HepG2 (cell line): ENCODE measurements around the gene EFS. TPM values are rescaled to one million over a fixed set of nuclear protein-coding genes. Genes with fewer than 3 reads are reported as not detected.

ENCODE experiments used
- AGO2 ChIP-seq: fragments of 200-400 bp; formaldehyde crosslinking; optimal IDR thresholded peaks from 2 replicates; pipeline ENCODE3; 2017; ENCODE audit warnings: mild to moderate bottlenecking, low read depth, low read length, moderate library complexity
- AHR ChIP-seq: IDR thresholded peaks from 2 replicates; pipeline ENCODE4 v1.6.1; 2018; ENCODE audit warnings: missing genetic modification reagents, missing compliant biosample characterization
- ATF2 ChIP-seq: sonication (generic); formaldehyde crosslinking; IDR thresholded peaks from 2 replicates; pipeline ENCODE4 v1.4.0; 2020; ENCODE audit warnings: missing genetic modification reagents
- ATF4 ChIP-seq, 2 experiments: fragments of 450-650 bp in 1 of 2; sonication (generic) in 1 of 2; formaldehyde crosslinking; IDR thresholded peaks; 2 replicates each; pipeline versions ENCODE4 v1.5.0 to v1.8.0; 2020 to 2022; ENCODE audit warnings: mild to moderate bottlenecking in 1 of 2, missing genetic modification reagents in 1 of 2
- ATM ChIP-seq: fragments of 450-650 bp; IDR thresholded peaks from 2 replicates; pipeline ENCODE4 v1.7.1; 2017; ENCODE audit warnings: mild to moderate bottlenecking, borderline replicate concordance
- CEBPG ChIP-seq: IDR thresholded peaks from 2 replicates; pipeline ENCODE4 v1.6.1; 2016
- HDAC2 ChIP-seq: sonication (generic); formaldehyde crosslinking; IDR thresholded peaks from 2 replicates; pipeline ENCODE4 v1.4.0; 2020; ENCODE audit warnings: missing genetic modification reagents
- HMG20A ChIP-seq: IDR thresholded peaks from 2 replicates; pipeline ENCODE4 v1.6.1; 2016; ENCODE audit warnings: borderline replicate concordance
- HNF4G ChIP-seq, 2 experiments: sonication (generic) in 1 of 2; formaldehyde crosslinking in 1 of 2; IDR thresholded peaks; 2 replicates each; pipeline versions ENCODE4 v1.4.0 to v1.6.1; 2011 to 2020; ENCODE audit warnings: borderline replicate concordance in 2 of 2, low read depth in 2 of 2, mild to moderate bottlenecking in 2 of 2, low read length in 1 of 2, missing genetic modification reagents in 1 of 2, moderate library complexity in 1 of 2
- MEIS1 ChIP-seq: sonication (generic); formaldehyde crosslinking; IDR thresholded peaks from 2 replicates; pipeline ENCODE4 v1.9.0; 2021; ENCODE audit warnings: mild to moderate bottlenecking, missing genetic modification reagents, moderate library complexity, borderline replicate concordance
- MTF1 ChIP-seq: sonication (generic); formaldehyde crosslinking; IDR thresholded peaks from 2 replicates; pipeline ENCODE4 v1.5.0; 2020; ENCODE audit warnings: missing genetic modification reagents
- NFE2L1 ChIP-seq: sonication (generic); formaldehyde crosslinking; IDR thresholded peaks from 2 replicates; pipeline ENCODE4 v1.4.0; 2020; ENCODE audit warnings: missing genetic modification reagents, mild to moderate bottlenecking, borderline replicate concordance
- NONO ChIP-seq, 2 experiments: fragments of 450-650 bp in 1 of 2; sonication (generic) in 1 of 2; formaldehyde crosslinking in 1 of 2; IDR thresholded peaks in 1 of 2; conservative IDR thresholded peaks in 1 of 2; 2 replicates each; pipeline versions ENCODE4 v1.6.1 to v1.8.0; 2017 to 2022; ENCODE audit warnings: mild to moderate bottlenecking in 1 of 2, missing genetic modification reagents in 1 of 2, moderate library complexity in 1 of 2
- TBX3 ChIP-seq: fragments of 450-650 bp; IDR thresholded peaks from 2 replicates; pipeline ENCODE4 v1.6.1; 2017; ENCODE audit warnings: antibody characterized with exemption, mild to moderate bottlenecking, inconsistent platforms, borderline replicate concordance
- TOPORS ChIP-seq: sonication (generic); formaldehyde crosslinking; IDR thresholded peaks from 2 replicates; pipeline ENCODE4 v1.8.0; 2023; ENCODE audit warnings: mild to moderate bottlenecking, missing genetic modification reagents
- ZNF143 ChIP-seq: sonication (generic); formaldehyde crosslinking; IDR thresholded peaks from 2 replicates; pipeline ENCODE4 v1.4.0; 2020; ENCODE audit warnings: missing genetic modification reagents
- ZNF20 ChIP-seq: sonication (generic); formaldehyde crosslinking; IDR thresholded peaks from 2 replicates; pipeline ENCODE4 v1.4.0; 2020; ENCODE audit warnings: mild to moderate bottlenecking, moderate library complexity, missing genetic modification reagents
- ZNF24 ChIP-seq: fragments of 450-650 bp; IDR thresholded peaks from 2 replicates; pipeline ENCODE4 v1.6.1; 2017; ENCODE audit warnings: antibody characterized with exemption, mild to moderate bottlenecking
- ZNF3 ChIP-seq: IDR thresholded peaks from 2 replicates; pipeline ENCODE4 v1.7.0; 2017; ENCODE audit warnings: inconsistent platforms
- ZNF350 ChIP-seq: sonication (generic); formaldehyde crosslinking; IDR thresholded peaks from 2 replicates; pipeline ENCODE4 v1.4.0; 2020; ENCODE audit warnings: mild to moderate bottlenecking, low read depth, missing genetic modification reagents, borderline replicate concordance
- ZNF691 ChIP-seq: sonication (generic); formaldehyde crosslinking; IDR thresholded peaks from 2 replicates; pipeline ENCODE4 v1.4.0; 2020; ENCODE audit warnings: missing genetic modification reagents, low read depth, mild to moderate bottlenecking, borderline replicate concordance
- ZNF740 ChIP-seq: sonication (generic); formaldehyde crosslinking; IDR thresholded peaks from 2 replicates; pipeline ENCODE4 v1.4.0; 2020; ENCODE audit warnings: missing genetic modification reagents
- polyA plus RNA-seq, 8 experiments: library from polyadenylated mRNA; depleted of rRNA in 3 of 8; stranded (reverse) in 7 of 8; unstranded in 1 of 8; fragments of >200 nt; fragmentation: Illumina TruSeq in 4 of 8; extraction: Trizol in 4 of 8; gene quantifications; 2 replicates each; pipeline versions ENCODE4 v1.2.1 to v1.2.3, GENCODE V29; 2011 to 2016; ENCODE audit warnings: low read depth in 4 of 8, missing spikeins in 1 of 8, mixed read lengths in 1 of 8; ENCODE audit not compliant: insufficient read depth in 1 of 8
- total RNA-seq, 5 experiments: library from RNA; depleted of rRNA; stranded (reverse); fragments of >200 nt; fragmentation: Illumina TruSeq; extraction: Trizol; gene quantifications; 2 replicates each; pipeline ENCODE4 v1.2.3, GENCODE V29; 2016; ENCODE audit warnings: low read depth in 1 of 5

Gene EFS
- total and polyA plus RNA-seq, 2 of the 13 experiments (the other 11 are each of a cell fraction or from before 2014, with no cell fraction given), result not detected

- TF ChIP-seq NONO (IDR thresholded peaks at IDR 0.05), result no peak
- peak; percentile 0; the same call in 1 of the 2 replicates for TF ChIP-seq NONO (CRISPR knock-in tag; conservative IDR thresholded peaks at IDR 0.05)
- TF ChIP-seq AGO2, result no peak
- TF ChIP-seq TBX3, result no peak
- no peak for TF ChIP-seq ZNF20 (CRISPR knock-in tag)
- TF ChIP-seq HDAC2 (CRISPR knock-in tag), result no peak
- 0 out of 2 replicates have a peak, but pooled peaks have one; percentile 31 for TF ChIP-seq MTF1 (CRISPR knock-in tag)
- no peak for TF ChIP-seq ATM
- no peak; the same call in 1 of the 2 replicates for TF ChIP-seq AHR (CRISPR knock-in tag)
- TF ChIP-seq ZNF24, result no peak
- TF ChIP-seq TOPORS (CRISPR knock-in tag), result no peak
- TF ChIP-seq MEIS1 (CRISPR knock-in tag), result peak; percentile 24; the same call in 1 of the 2 replicates
- TF ChIP-seq HMG20A (CRISPR knock-in tag), result no peak
- peak; percentile 52; the same call in 1 of the 2 replicates for TF ChIP-seq ZNF3
- no peak for TF ChIP-seq NFE2L1
- TF ChIP-seq CEBPG, result 0 out of 2 replicates have a peak, but pooled peaks have one; percentile 26
- TF ChIP-seq ZNF350 (CRISPR knock-in tag), result no peak
- TF ChIP-seq ATF2, result no peak
- 0 out of 4 replicates have a peak, but pooled peaks of 1 of the 2 experiments have one; percentile 17 for TF ChIP-seq ATF4 (CRISPR knock-in tag; IDR thresholded peaks at IDR 0.05)
- no peak for TF ChIP-seq ZNF143 (CRISPR knock-in tag)
- TF ChIP-seq HNF4G (IDR thresholded peaks at IDR 0.05; ENCODE audit: borderline replicate concordance, low read depth, low read length), result no peak
- TF ChIP-seq HNF4G (CRISPR knock-in tag; IDR thresholded peaks at IDR 0.05; ENCODE audit: borderline replicate concordance, low read depth), result no peak
- TF ChIP-seq ZNF691 (CRISPR knock-in tag), result peak; percentile 82
- no peak for TF ChIP-seq ZNF740 (CRISPR knock-in tag)
Measured at GRCh38 chr14:23322568-23323517, 42.1 kb downstream of the EFS start (continued).
